HG03060 (cell line): ENCODE measurements around the gene PPP1R9A.

Experiments used
- ATAC-seq: cut with Tn5 transposase; IDR thresholded peaks from one replicate; pipeline ENCODE4 v1.9.1; 2021; ENCODE audit warnings: low read depth, moderate number of reproducible peaks; ENCODE audit not compliant: unreplicated experiment

PPP1R9A gene

DNA sequence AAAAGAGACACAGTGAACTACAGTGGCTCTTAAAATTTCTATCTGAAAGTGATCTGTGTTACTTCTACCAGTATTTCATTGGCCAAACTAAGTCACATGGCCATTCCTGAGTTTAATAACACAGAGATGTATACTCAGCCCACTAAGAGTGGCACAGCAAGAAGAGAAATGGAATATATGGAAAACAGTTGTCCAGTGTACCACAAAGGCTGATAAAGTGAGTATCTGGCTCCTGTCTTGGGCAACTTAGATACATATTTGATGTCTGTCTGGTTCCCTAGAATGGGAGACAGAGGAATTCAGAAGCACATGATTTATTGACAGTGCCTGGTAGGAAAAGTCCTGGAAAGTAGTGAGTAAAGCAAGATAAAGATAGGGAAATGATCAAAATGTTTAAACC is 427.1 kb downstream of the PPP1R9A start:
- no peak for ATAC-seq

GRCh38 chr7:95335093-95335492 is 427.7 kb downstream of the PPP1R9A start:
- no peak for ATAC-seq

GRCh38 chr7:95338832-95339231 is 431.4 kb downstream of the PPP1R9A start:
- ATAC-seq = no peak

DNA sequence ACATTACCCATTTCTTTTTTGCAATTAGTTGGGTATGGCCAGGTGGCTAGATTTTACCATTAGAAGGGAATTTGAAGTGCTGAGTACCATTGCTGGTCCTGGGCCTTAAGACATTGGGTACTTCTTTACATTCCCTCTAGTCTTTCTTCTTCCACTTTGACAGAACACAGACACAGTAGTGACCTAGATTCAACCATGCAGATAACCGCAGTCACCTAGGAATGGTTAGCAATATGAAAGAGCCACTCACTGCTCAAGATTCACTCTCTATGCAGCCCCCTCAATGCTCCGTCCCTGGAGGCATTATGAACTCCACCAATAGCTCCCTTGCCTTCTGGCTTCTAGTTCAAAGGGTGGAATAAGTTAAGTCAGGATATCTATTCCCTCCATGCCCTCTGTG is 433.1 kb downstream of the PPP1R9A start:
- no peak for ATAC-seq

- no peak for ATAC-seq
These were observed 434.6 kb downstream of the PPP1R9A start for GRCh38 chr7:95342029-95342428.

DNA sequence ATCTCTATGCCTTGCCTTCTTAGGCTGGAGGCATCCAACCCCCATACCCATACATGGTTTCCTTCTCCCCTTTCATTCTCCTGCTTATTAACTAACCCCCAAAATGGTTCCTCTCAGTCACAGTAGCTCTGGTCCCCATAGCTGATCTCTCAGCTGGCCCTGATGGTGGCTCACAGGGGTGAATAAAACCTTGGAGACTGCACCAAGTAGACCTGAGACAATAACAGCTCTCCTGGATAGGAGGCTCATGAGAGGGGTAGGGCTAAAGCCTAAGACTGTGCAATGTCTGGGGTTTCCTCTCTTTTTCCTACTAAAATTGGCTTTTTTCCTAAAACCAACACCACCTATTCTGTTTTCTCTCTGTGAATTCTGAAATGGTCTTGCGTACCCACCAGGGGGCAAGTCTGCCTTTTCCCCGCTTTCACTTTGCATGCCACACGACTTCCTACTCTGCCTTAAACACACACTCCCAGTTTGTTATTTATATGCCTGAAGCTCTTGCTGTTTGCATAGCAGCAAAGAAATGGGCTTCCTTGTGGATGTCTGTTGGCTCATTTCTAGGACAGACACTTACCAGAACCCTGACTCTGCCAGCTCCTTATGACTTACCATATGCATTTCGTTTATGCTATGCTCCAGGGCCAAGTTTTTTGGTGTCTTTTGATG is 435.4 kb downstream of the PPP1R9A start:
- ATAC-seq = no peak
